Activated T-cell treated with anti-CD3 and anti-CD28 coated beads, Interleukin-2, amount 50 U/mL, for 48 hours (primary cell): ENCODE measurements around the gene GTF2H4.
"Not testable (repeated sequence)": the region's sequence is repeated elsewhere in the genome, so short reads cannot be mapped to it uniquely, and the experiment has no call there.

ENCODE experiments used
- DNase-seq, 2 experiments: peaks; one replicate each; pipeline ENCODE4 v3.0.0-alpha.2; 2020

GTF2H4 gene

GRCh38 chr6:30895343-30895742 lies 12.7 kb upstream of the GTF2H4 start:
- no peak for DNase-seq

GRCh38 chr6:30896541-30896940 lies 11.5 kb upstream of the GTF2H4 start:
- DNase-seq = no peak

- DNase-seq = no peak
Measured at GRCh38 chr6:30897882-30898281, 10.1 kb upstream of the GTF2H4 start.

GRCh38 chr6:30898750-30899360 lies 9.2 kb upstream of the GTF2H4 start:
- no peak for DNase-seq

- DNase-seq = no peak
Measured at GRCh38 chr6:30900863-30901417, 7.1 kb upstream of the GTF2H4 start.

DNA sequence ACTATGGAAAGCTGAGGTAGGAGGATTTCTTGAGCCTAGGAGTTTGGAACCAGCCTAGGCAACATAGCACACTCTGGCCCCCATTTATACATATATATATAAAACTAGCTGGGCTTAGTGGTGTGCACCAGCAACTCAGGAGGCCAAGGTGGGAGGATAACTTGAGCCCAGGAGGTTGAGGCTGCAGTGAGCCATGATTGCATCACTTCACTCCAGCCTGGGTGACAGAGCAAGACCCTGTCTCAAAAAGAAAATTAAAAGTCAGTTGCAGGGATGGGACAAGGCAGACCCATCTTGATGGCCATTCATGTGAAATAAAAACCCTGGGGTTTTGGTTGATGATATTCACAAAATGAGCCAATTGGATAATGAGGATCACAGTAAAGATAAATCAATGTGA lies 6.6 kb upstream of the GTF2H4 start:
- DNase-seq = no peak

DNA sequence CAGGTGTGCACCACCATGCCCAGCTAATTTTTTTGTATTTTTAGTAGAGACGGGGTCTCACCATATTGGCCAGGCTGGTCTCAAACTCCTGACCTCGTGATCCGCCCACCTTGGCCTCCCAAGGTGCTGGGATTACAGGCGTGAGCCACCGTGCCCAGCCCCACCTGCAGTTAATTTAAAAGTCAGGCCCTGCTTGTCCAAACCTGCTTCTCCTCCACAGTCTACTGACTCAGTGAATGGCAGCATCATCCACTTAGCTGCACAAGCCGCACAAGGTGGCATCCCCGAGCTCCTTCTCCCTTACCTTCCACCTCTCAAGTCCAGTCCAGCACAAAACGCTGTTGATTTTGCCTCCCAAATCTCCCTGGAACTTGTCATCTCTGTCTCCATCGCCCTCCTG lies 5.8 kb upstream of the GTF2H4 start:
- not testable (repeated sequence) for DNase-seq

- no peak for DNase-seq
Measured at GRCh38 chr6:30902709-30903108, 5.3 kb upstream of the GTF2H4 start.

- no peak for DNase-seq
Measured at GRCh38 chr6:30903236-30903635, 4.8 kb upstream of the GTF2H4 start.

GRCh38 chr6:30907290-30907757 lies 683 bp upstream of the GTF2H4 start:
- DNase-seq = not testable (repeated sequence)

GRCh38 chr6:30908700-30909099 lies 693 bp downstream of the GTF2H4 start:
- DNase-seq = no peak

DNA sequence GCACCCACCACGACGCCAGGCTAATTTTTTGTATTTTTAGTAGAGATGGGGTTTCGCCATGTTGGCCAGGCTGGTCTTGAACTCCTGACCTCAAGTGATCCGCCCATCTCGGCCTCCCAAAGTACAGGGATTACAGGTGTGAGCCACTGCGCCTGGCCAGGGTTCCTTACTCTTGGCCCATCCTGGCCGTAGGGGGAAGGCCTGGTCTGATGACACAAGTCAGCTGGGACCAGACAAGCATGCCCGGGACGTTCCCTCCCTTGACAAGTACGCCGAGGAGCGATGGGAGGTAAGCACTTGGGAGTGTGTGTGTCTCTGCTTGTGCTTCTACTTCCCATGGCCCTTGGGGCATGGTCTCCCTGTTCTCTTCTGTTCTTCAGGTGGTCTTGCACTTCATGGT lies 2.5 kb downstream of the GTF2H4 start:
- not testable (repeated sequence) for DNase-seq

DNA sequence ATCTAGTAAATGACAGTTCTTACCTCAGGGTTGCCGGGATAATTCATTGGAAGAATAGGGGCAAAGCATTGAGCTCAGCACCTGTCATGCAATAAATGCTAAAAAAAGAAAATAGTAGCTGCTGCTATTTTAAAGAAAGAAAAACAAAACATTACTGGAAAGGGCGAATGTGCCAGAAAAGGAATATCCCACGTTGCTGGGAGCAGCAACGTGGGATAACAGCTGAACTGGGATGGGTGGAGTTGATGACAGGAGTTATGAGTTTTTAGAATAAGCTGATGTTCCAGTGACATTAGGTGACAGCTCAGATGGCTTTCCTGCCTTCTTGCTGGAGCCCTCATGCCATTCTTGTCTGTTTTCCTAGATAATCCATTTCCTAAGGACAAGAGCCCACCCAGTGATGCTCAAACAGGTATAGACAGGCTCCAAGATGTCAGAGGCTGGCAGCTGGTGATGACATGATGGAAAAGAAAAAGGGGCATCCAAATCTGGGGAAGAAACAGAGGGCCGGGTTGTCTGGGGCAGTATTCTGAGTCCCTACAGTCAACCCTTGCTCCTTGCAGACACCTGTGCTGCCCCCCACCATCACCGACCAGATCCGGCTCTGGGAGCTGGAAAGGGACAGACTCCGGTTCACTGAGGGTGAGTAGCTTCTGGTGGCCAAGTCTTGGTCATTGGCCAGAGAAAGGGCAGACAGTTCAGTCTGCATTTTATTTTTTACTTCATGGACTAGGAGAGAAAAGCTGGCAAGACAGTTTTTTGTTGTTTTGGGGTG lies 4.9 kb downstream of the GTF2H4 start:
- DNase-seq = no peak

DNA sequence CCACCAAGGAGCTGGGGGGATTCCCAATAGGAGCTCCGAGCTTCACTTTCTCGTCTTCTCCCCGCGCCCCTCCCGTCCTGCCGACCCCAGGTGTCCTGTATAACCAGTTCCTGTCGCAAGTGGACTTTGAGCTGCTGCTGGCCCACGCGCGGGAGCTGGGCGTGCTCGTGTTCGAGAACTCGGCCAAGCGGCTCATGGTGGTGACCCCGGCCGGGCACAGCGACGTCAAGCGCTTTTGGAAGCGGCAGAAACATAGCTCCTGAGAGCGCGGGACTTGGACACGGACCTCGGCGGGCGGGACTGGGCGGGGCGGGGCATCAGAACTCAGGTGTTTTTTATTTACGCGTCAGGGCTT lies 5.7 kb downstream of the GTF2H4 start:
- no peak for DNase-seq

GRCh38 chr6:30914076-30914853 lies 6.3 kb downstream of the GTF2H4 start, which contains the start of gene VARS2:
Gene VARS2 (plus strand): TSS chr6:30914238. CDS start chr6:30914837, 599 bp downstream.
- DNase-seq = peak; percentile 95

DNA sequence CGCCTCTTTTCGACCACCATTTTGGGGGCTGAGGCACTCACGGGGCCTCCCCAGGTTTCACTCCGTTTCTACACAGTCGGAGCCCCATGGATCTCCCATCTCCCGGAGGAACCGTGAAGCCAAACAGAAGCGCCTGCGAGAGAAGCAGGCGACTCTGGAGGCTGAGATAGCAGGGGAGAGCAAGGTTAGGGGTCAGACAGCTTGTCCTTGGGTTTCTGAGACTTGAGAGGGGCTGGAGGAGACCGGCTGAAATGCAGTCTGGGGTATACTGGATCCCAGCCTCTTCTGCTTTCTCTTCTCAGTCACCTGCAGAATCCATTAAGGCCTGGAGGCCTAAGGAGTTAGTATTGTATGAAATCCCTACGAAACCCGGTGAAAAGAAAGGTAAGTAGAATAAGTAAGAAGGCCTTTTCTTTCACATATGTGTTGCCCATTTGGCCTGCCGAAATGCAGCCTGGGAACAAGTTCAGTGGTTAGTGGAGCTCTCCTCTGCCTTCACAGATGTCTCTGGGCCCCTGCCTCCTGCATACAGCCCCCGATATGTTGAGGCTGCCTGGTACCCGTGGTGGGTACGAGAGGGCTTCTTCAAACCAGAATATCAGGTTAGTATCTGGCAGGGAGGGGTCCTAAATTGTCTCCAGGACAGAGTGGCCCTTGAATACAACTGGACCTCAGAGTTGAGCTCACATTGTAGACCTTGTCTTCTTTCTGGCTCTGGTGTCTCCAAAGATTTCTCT lies 7.0 kb downstream of the GTF2H4 start:
- peak; percentile 40 to 44 for DNase-seq

DNA sequence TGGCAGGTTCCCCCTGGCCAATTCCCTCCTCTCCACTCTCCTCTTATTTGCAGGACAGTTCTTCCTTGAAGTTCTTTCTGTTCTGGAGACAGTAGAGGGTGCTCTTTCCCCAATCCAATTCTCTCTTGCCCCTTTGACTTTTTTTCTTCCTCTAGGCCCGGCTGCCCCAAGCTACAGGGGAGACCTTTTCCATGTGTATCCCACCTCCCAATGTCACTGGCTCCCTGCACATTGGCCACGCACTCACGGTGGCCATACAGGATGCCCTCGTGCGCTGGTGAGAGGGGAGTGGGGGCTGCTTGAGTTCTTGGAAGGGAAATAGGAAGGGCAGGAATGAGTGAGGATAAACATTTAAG lies 7.6 kb downstream of the GTF2H4 start:
- peak; percentile 21 to 33 for DNase-seq

DNA sequence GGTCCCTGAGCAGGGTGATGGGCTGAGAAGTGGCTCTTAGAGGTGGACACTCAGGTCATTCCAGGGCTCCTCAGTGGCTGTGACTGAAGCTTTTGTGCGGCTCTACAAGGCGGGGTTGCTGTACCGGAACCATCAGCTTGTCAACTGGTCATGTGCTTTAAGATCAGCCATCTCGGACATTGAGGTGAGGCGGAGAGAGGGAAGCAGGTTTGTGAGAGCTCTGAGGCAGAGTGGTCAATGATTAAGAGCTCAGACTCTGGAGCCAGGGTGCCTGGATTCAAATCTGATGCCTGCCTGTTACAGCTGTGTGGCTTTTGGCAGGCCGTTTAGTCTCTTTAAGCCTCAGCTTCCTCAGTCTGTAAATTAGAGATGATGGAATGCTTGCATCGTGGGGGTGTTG lies 9.0 kb downstream of the GTF2H4 start:
- DNase-seq = no peak

GRCh38 chr6:30917487-30917886 lies 9.5 kb downstream of the GTF2H4 start:
- no peak for DNase-seq

- DNase-seq = no peak
Measured at GRCh38 chr6:30918670-30919069, 10.7 kb downstream of the GTF2H4 start.

GRCh38 chr6:30922447-30922852 lies 14.4 kb downstream of the GTF2H4 start:
- DNase-seq = no peak

DNA sequence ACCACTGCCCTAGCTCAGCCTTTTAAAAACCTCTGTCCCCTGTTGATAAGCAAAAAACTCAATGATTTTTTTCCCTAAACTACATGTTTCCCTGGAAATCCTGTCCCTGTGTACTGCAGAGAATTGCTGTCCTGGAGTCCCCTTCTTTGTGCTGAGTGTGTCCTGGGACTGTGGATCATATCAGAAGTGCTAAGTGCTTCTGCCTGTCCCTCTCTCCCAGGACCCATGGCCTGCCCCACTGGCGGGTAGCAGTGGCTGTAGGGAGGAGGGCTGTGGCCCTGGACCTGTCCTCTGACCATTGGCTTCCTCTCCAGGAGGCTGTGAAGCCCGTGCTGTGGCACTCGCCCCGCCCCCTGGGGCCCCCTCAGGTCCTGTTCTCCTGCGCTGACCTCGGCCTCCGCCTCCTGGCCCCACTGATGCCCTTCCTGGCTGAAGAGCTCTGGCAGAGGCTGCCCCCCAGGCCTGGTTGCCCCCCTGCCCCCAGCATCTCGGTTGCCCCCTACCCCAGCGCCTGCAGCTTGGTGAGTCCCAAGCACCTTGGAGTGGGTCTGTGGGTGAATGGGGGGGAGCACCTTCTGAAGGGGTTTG lies 16.1 kb downstream of the GTF2H4 start:
- DNase-seq = not testable (repeated sequence)
